Ammon's horn (tissue), 1 donor: ENCODE data around the gene ZNF792.
"Not testable (repeated sequence)": the region's sequence is repeated elsewhere in the genome, so short reads cannot be mapped to it uniquely, and the experiment has no call there.

ENCODE experiments used
- DNase-seq: peaks from one replicate; pipeline ENCODE4 v3.0.0-alpha.2; 2016; ENCODE audit warnings: low spot score

The ZNF792 gene

GRCh38 chr19:34970185-34970780 is 6.3 kb upstream of the ZNF792 start:
- not testable (repeated sequence) for DNase-seq

GRCh38 chr19:34969721-34970120 is 5.7 kb upstream of the ZNF792 start:
- DNase-seq: no peak

- no peak for DNase-seq
These were observed 3.5 kb upstream of the ZNF792 start for GRCh38 chr19:34967551-34967950.

- not testable (repeated sequence) for DNase-seq
These were observed 1.5 kb upstream of the ZNF792 start for GRCh38 chr19:34965505-34965904.

- DNase-seq: no peak
These were observed 569 bp upstream of the ZNF792 start for GRCh38 chr19:34964598-34964997.

GRCh38 chr19:34962687-34963572 is 1.1 kb downstream of the ZNF792 start:
- no peak for DNase-seq

- DNase-seq: no peak
These were observed 2.0 kb downstream of the ZNF792 start for GRCh38 chr19:34961775-34962686.

GRCh38 chr19:34960940-34961679 is 2.9 kb downstream of the ZNF792 start:
- DNase-seq: no peak

GRCh38 chr19:34960103-34960805 is 3.8 kb downstream of the ZNF792 start:
- DNase-seq: no peak

- DNase-seq: no peak
These were observed 5.0 kb downstream of the ZNF792 start for GRCh38 chr19:34959021-34959420.

- no peak for DNase-seq
These were observed 5.9 kb downstream of the ZNF792 start for GRCh38 chr19:34957830-34958751.

GRCh38 chr19:34953092-34953491 is 10.9 kb downstream of the ZNF792 start:
- DNase-seq: no peak

GRCh38 chr19:34943861-34944573 is 20.0 kb downstream of the ZNF792 start:
- DNase-seq: no peak

GRCh38 chr19:34938886-34939285 is 25.1 kb downstream of the ZNF792 start:
- no peak for DNase-seq

- DNase-seq: no peak
These were observed 27.8 kb downstream of the ZNF792 start for GRCh38 chr19:34936184-34936583.

GRCh38 chr19:34932494-34932893 is 31.5 kb downstream of the ZNF792 start:
- no peak for DNase-seq

GRCh38 chr19:34926685-34927375 is 37.2 kb downstream of the ZNF792 start, which contains the start of gene ZNF30:
TSS of gene ZNF30 (plus strand) at chr19:34926903. CDS start at chr19:34929948, 3,045 bp downstream.
- peak; percentile 93 for DNase-seq

GRCh38 chr19:34926361-34926684 is 37.7 kb downstream of the ZNF792 start:
- no peak for DNase-seq
